Measurements from ENCODE around the gene TBC1D7. TPM values are rescaled to one million over a fixed set of nuclear protein-coding genes. Genes with fewer than 3 reads are reported as not detected.

The TBC1D7 gene
- total and polyA plus RNA-seq, 10 donors: 10.9 to 20.9 (median 15.7) TPM

DNA sequence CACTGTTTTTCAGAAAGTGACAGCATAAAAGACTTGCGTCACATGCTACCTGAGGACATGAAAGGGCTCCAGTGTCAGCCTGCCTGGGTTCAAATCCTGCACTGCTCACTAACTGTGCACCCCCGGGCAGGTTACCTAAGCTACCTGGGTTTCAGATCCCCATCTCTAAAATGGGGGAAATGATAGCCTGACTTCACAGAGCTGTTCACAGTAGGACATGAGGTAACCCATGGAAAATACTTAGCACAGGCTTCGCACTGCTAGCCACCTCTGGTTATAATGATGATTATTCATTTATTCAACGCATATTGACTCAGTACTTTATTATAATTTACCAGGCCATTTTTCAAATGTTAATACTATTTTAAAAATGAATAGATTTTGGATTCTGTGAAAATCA is 23.0 kb downstream of the TBC1D7 start:
- H3K27me3 ChIP-seq (replicated peaks in 1 of 7): no peaks in the 10 kb centered on the region
- H3K27ac ChIP-seq: peak overlapping the region in 4 of 8 donors; percentile 81 to 90 (median 88)
- TF ChIP-seq, protein P1, sequence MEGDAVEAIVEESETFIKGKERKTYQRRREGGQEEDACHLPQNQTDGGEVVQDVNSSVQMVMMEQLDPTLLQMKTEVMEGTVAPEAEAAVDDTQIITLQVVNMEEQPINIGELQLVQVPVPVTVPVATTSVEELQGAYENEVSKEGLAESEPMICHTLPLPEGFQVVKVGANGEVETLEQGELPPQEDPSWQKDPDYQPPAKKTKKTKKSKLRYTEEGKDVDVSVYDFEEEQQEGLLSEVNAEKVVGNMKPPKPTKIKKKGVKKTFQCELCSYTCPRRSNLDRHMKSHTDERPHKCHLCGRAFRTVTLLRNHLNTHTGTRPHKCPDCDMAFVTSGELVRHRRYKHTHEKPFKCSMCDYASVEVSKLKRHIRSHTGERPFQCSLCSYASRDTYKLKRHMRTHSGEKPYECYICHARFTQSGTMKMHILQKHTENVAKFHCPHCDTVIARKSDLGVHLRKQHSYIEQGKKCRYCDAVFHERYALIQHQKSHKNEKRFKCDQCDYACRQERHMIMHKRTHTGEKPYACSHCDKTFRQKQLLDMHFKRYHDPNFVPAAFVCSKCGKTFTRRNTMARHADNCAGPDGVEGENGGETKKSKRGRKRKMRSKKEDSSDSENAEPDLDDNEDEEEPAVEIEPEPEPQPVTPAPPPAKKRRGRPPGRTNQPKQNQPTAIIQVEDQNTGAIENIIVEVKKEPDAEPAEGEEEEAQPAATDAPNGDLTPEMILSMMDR (IDR thresholded peaks at IDR 0.05 in 8 of 11, conservative IDR thresholded peaks at IDR 0.05 in 3 of 11): no peak
- TF ChIP-seq POLR2AphosphoS5 (IDR thresholded peaks at IDR 0.05) (no peak), POLR2A (IDR thresholded peaks at IDR 0.05) (no peak)
- WGBS, 5 donors: 67 to 93% (median 79%) methylated on average over 4 of the region's 4 CpGs
- intact Hi-C loops (cut with DNase I; ENCODE audit: low total_unique reads): no loop called here
- H3K4me3 ChIP-seq: no peak overlapping the region
- H3K9me3 ChIP-seq: no peaks in the 10 kb centered on the region
- no peak for DNase-seq
- peaks cover 17 to 53% (median 39%) of the 10 kb centered on the region in 6 donors for H3K4me1 ChIP-seq
- H3K36me3 ChIP-seq: peaks cover 0 to 83% (median 16%) of the 10 kb centered on the region in 6 donors

DNA sequence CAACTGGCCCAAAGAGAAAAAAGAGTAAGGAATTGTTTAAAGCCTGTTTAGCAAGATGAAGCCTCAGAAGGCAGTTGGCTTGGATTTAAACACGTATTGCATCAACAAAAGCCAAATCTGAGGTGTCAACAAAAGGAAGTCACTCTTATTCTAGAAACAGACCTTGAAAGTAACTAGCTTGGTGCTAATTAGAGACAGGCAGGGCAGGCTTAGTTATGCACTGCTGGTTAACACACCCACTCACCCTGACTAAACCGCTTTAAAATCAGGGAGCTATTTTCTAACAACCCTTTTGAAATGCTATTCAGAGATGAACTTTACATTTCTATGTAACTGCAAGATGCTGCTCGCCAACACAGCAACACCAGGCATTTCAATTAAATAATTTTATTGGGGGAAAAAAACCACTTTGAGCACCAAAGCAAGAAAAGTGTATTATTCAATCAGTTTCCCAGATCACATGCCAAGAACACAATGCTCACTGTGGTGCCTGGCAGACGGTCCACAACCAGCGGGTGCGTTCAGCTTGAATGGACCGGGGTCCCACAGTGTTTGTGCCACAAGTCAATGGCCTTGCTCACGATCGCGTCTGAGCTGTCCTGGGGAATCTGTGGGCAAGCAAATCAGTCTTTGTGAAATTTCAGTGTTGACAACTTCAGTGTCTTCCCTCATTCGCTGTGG is 23.6 kb downstream of the TBC1D7 start:
- Histone ChIP-seq H3K4me3 (peak overlapping the region in 1 of 8 donors; percentile 56), H3K36me3 (peaks cover 0 to 83% (median 17%) of the 10 kb centered on the region in 6 donors), H3K27ac (peak overlapping the region in 7 of 8 donors; percentile 81 to 90 (median 86)), H3K27me3 (replicated peaks in 1 of 7) (no peaks in the 10 kb centered on the region), H3K9me3 (no peaks in the 10 kb centered on the region), H3K4me1 (peaks cover 17 to 59% (median 39%) of the 10 kb centered on the region in 6 donors)
- TF ChIP-seq POLR2AphosphoS5 (IDR thresholded peaks at IDR 0.05) (no peak), POLR2A (IDR thresholded peaks at IDR 0.05) (no peak)
- TF ChIP-seq, protein P1 (IDR thresholded peaks at IDR 0.05 in 8 of 11, conservative IDR thresholded peaks at IDR 0.05 in 3 of 11): no peak
- intact Hi-C loops (cut with DNase I; ENCODE audit: low total_unique reads): no loop called here
- 66 to 83% (median 74%) methylated on average over 11 of the region's 11 CpGs for WGBS, 5 donors
- no peak for DNase-seq

DNA sequence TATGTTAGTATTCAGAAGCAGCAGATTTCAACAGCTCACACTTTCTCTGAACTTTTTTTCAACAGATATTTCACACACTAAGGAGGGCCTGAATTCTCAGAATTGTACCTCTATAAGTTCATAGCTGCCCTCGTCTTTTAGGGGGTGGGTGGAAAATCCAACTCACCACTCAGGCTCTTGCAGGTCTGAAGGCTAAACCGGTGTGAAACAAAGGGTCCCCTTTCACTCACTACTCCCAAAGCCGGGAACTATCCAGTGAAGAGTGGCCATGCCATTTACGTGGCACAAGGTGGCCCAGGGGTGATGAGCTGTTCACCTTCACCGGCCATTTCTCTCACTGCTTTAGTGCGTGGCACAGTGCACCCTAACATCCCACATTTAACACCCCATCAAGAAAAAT is 24.2 kb downstream of the TBC1D7 start:
- 61 to 77% (median 74%) methylated on average over 6 of the region's 6 CpGs for WGBS, 5 donors
- DNase-seq: no peak
- intact Hi-C loops (cut with DNase I; ENCODE audit: low total_unique reads): no loop called here
- Histone ChIP-seq H3K27ac (peak overlapping the region in 7 of 8 donors; percentile 81 to 90 (median 86)), H3K27me3 (replicated peaks in 1 of 7) (no peaks in the 10 kb centered on the region), H3K9me3 (no peaks in the 10 kb centered on the region), H3K36me3 (peaks cover 0 to 84% (median 19%) of the 10 kb centered on the region in 6 donors), H3K4me1 (peaks cover 17 to 65% (median 39%) of the 10 kb centered on the region in 6 donors), H3K4me3 (peak overlapping the region in 1 of 8 donors; percentile 56)
- TF ChIP-seq POLR2AphosphoS5 (IDR thresholded peaks at IDR 0.05) (no peak), POLR2A (IDR thresholded peaks at IDR 0.05) (no peak)
- TF ChIP-seq, protein P1 (IDR thresholded peaks at IDR 0.05 in 8 of 11, conservative IDR thresholded peaks at IDR 0.05 in 3 of 11): no peak

DNA sequence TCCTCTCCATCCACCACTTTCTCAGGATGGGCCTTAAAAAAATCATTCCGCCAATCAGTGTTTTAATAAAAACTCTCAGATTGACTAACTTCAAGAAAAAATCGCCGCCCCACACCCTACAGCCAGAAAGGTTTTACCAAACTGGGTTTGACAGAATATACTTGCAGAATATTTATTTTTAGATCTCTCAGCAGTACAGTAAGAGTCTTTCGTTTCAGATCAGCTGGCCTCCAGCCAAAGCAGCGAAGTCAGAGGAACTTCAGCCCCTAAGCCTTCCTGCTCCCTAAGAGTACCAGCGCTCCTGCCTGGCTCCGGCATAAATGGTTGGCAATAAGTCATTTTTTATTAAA is 24.7 kb downstream of the TBC1D7 start:
- H3K4me1 ChIP-seq: peaks cover 17 to 69% (median 39%) of the 10 kb centered on the region in 6 donors
- peak; percentile 88 for DNase-seq
- H3K27me3 ChIP-seq (replicated peaks in 1 of 7): no peaks in the 10 kb centered on the region
- peak overlapping the region; percentile 10 to 90 (median 86) for H3K27ac ChIP-seq
- peaks cover 0 to 84% (median 19%) of the 10 kb centered on the region in 6 donors for H3K36me3 ChIP-seq
- peak overlapping the region in 1 of 8 donors; percentile 56 for H3K4me3 ChIP-seq
- no peaks in the 10 kb centered on the region for H3K9me3 ChIP-seq
- 24 to 30% (median 28%) methylated on average over 7 of the region's 7 CpGs for WGBS, 5 donors
- TF ChIP-seq POLR2A (IDR thresholded peaks at IDR 0.05) (no peak), POLR2AphosphoS5 (IDR thresholded peaks at IDR 0.05) (no peak)
- TF ChIP-seq, protein P1 (IDR thresholded peaks at IDR 0.05 in 8 of 11, conservative IDR thresholded peaks at IDR 0.05 in 3 of 11): no peak
- intact Hi-C loops (cut with DNase I; ENCODE audit: low total_unique reads): no loop called here
